OCI-LY3 (cell line): ENCODE results near the gene CHAC1.

Source experiments
- H2AFZ ChIP-seq: fragments of 200-600, 300-600 bp; shearing (Covaris generic); 2 replicates; pipeline ENCODE4 v1.6.0; 2014; ENCODE audit warnings: antibody characterized with exemption, low read depth, low read length
- H3K27ac ChIP-seq: fragments of 200-600, 300-600 bp; sonication (generic); 2 replicates; pipeline ENCODE4 v1.5.1; 2014; ENCODE audit warnings: mild to moderate bottlenecking, low read length, moderate library complexity, mixed read lengths
- H3K27me3 ChIP-seq: fragments of 200-600, 300-600 bp; sonication (generic); 2 replicates; pipeline ENCODE4 v1.6.1; 2014; ENCODE audit warnings: low read depth, low read length, mixed read lengths
- H3K36me3 ChIP-seq: fragments of 200-600, 300-600 bp; sonication (generic); replicated peaks from 2 replicates; pipeline ENCODE3; 2014; ENCODE audit warnings: low read depth, low read length, mixed read lengths
- H3K4me1 ChIP-seq: fragments of 300-600, 200-600 bp; sonication (generic); 2 replicates; pipeline ENCODE4 v1.6.1; 2014; ENCODE audit warnings: low read length, mixed read lengths
- H3K4me2 ChIP-seq: fragments of 200-600, 300-600 bp; sonication (generic); 2 replicates; pipeline ENCODE4 v1.6.1; 2014; ENCODE audit warnings: low read length, mixed read lengths
- H3K4me3 ChIP-seq: fragments of 300-600, 200-600 bp; sonication (generic); 2 replicates; pipeline ENCODE4 v1.5.1; 2014; ENCODE audit warnings: antibody characterized with exemption, mild to moderate bottlenecking, low read length, moderate library complexity
- H3K79me2 ChIP-seq: fragments of 300-600, 200-600 bp; shearing (Covaris generic); 2 replicates; pipeline ENCODE4 v1.6.1; 2014; ENCODE audit warnings: mild to moderate bottlenecking, low read length, mixed read lengths
- H3K9ac ChIP-seq: fragments of 300-600, 200-600 bp; shearing (Covaris generic); 2 replicates; pipeline ENCODE4 v1.6.0; 2014; ENCODE audit warnings: mild to moderate bottlenecking, low read length, moderate library complexity
- H3K9me3 ChIP-seq: fragments of 200-600, 300-600 bp; shearing (Covaris generic); 2 replicates; pipeline ENCODE4 v1.6.1; 2014; ENCODE audit warnings: low read length, mixed read lengths; ENCODE audit not compliant: insufficient read depth
- H4K20me1 ChIP-seq: fragments of 200-600, 300-600 bp; sonication (generic); 2 replicates; pipeline ENCODE4 v1.6.1; 2016; ENCODE audit warnings: low read length, mixed read lengths; ENCODE audit not compliant: insufficient read depth
- CTCF ChIP-seq: fragments of 200-600, 300-600 bp; sonication (generic); IDR thresholded peaks from 2 replicates; pipeline ENCODE4 v1.5.1; 2014; ENCODE audit warnings: antibody characterized with exemption, low read length, low read depth
- EZH2phosphoT487 ChIP-seq: fragments of 200-600 bp; shearing (Covaris generic); IDR thresholded peaks from 2 replicates; pipeline ENCODE4 v1.6.1; 2018; ENCODE audit warnings: antibody characterized with exemption, mixed run types, low read depth

CHAC1 gene

GRCh38 chr15:40952901-40953712, at the start of gene CHAC1:
CHAC1 (plus strand) TSS chr15:40953471; CDS start chr15:40953584, 113 bp downstream.
- peak within 1 kb of the TSS; percentile 71 for H3K9ac ChIP-seq
- peak within 1 kb of the TSS; percentile 77 for H3K4me3 ChIP-seq
- peak within 1 kb of the TSS; percentile 53 for H3K27ac ChIP-seq
- H3K4me2 ChIP-seq, result peak within 1 kb of the TSS; percentile 91
- H4K20me1 ChIP-seq, result no peaks in the 10 kb centered on the region
- no peak; the same call in 1 of the 2 replicates for TF ChIP-seq CTCF
- TF ChIP-seq EZH2phosphoT487, result no peak
- no peaks in the 10 kb centered on the region for H3K79me2 ChIP-seq
- H3K36me3 ChIP-seq, result peaks cover 3% of the 10 kb centered on the region
- no peaks in the 10 kb centered on the region for H3K9me3 ChIP-seq
- peaks cover 14% of the 10 kb centered on the region for H3K4me1 ChIP-seq
- peak within 1 kb of the TSS; percentile 50; the same call in 1 of the 2 replicates for H2AFZ ChIP-seq
- no peaks in the 10 kb centered on the region for H3K27me3 ChIP-seq

- Histone ChIP-seq H3K27ac (no peak overlapping the region), H3K27me3 (no peaks in the 10 kb centered on the region), H2AFZ (no peak overlapping the region), H3K4me2 (no peak overlapping the region), H3K4me1 (peaks cover 19% of the 10 kb centered on the region), H4K20me1 (no peaks in the 10 kb centered on the region), H3K9ac (no peak overlapping the region), H3K79me2 (peaks cover 3% of the 10 kb centered on the region), H3K36me3 (peaks cover 22% of the 10 kb centered on the region), H3K4me3 (no peak overlapping the region), H3K9me3 (no peaks in the 10 kb centered on the region)
- TF ChIP-seq CTCF, result no peak
- TF ChIP-seq EZH2phosphoT487, result no peak
These were observed 48.6 kb upstream of the CHAC1 start for GRCh38 chr15:40904552-40905201.

- Histone ChIP-seq H3K27me3 (no peaks in the 10 kb centered on the region), H3K4me2 (peak overlapping the region; percentile 93), H2AFZ (peak overlapping the region; percentile 3; the same call in 1 of the 2 replicates), H3K36me3 (peaks cover 9% of the 10 kb centered on the region), H3K4me3 (peak overlapping the region; percentile 83), H3K79me2 (no peaks in the 10 kb centered on the region), H3K4me1 (peaks cover 19% of the 10 kb centered on the region), H3K27ac (peak overlapping the region; percentile 32), H3K9ac (peak overlapping the region; percentile 63), H4K20me1 (no peaks in the 10 kb centered on the region), H3K9me3 (no peaks in the 10 kb centered on the region)
- TF ChIP-seq CTCF (peak; percentile 67), EZH2phosphoT487 (no peak)
These were observed 46.9 kb upstream of the CHAC1 start for GRCh38 chr15:40906091-40906990.
